ENCODE results near the gene PRR5. TPM values are rescaled to one million over a fixed set of nuclear protein-coding genes. Genes with fewer than 3 reads are reported as not detected.

Gene PRR5
- total RNA-seq, 2 donors from 2014 or later = 15.7 to 29.2 TPM

DNA sequence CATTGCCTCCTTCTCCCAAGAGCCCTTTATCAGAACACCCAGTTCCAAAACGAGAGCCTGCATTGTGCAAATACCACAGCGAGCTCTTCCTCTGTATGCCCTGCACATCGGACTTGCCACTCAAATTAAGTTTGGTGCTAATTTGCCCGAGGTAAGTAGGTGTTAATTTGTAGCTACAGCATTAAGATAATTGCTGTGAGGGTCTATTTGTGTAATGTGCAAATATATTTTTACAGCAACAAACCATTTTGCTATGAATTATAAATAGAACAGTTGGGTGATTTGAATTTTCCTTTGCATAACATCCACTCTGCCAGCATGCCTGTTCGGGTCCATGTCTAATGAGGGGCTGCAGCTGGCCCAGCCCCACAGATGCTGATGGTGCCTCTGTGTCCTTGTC, 58.5 kb downstream of the PRR5 start:
- no peak for DNase-seq (ENCODE audit: low spot score)
- Mint-ChIP-seq H3K27ac (no peak overlapping the region), H3K4me3 (no peak overlapping the region), H3K4me1 (ENCODE audit: low read depth in 2 of 2) (no peaks in the 10 kb centered on the region), H3K36me3 (no peaks in the 10 kb centered on the region), H3K9me3 (no peaks in the 10 kb centered on the region), H3K27me3 (no peaks in the 10 kb centered on the region)
- no peak for ATAC-seq

DNA sequence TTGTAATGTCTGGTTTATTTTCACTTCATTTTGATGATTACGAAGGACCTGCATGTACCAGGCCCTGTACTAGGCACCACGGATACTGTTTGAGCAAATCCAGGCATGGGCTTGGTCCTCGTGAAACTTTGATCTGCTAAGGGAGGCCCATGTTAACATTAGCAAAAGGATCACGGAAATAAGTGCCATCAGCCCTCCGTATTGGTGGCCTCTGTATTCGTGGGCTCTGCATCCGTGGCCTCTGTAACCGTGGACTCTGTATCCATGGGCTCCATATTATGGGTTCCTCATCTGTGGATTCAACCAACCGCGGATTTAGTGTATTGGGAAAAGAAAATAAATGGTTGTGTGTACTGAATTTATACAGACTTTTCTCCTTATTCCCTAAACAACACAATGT, 59.0 kb downstream of the PRR5 start:
- ATAC-seq (no peak), DNase-seq (ENCODE audit: low spot score) (no peak)
- Mint-ChIP-seq H3K4me1 (ENCODE audit: low read depth in 2 of 2) (no peaks in the 10 kb centered on the region), H3K27ac (no peak overlapping the region), H3K4me3 (no peak overlapping the region), H3K9me3 (no peaks in the 10 kb centered on the region), H3K27me3 (no peaks in the 10 kb centered on the region), H3K36me3 (no peaks in the 10 kb centered on the region)

DNA sequence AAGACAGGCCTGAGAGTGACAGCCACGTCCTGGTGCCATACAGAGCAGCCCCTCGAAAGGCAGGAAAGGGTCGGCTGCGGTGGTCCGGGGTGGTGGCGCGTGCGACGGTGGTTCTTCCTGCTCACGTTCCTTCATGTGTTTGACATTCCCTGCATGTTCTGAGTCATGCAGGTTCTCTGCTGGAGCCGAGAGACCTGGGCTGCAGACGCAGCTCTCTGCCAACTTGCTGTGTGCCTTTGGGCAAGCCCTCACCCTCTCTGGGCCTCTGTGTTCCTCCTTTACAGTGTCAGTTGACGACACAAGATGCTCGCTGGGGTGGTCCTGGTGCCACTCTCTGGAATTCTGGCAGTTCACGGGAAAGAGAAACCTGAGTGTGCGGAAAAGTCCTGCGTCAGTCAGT, 62.4 kb downstream of the PRR5 start:
- ATAC-seq (no peak), DNase-seq (ENCODE audit: low spot score) (peak; percentile 42)
- no peaks in the 10 kb centered on the region for H3K36me3 Mint-ChIP-seq
- H3K9me3 Mint-ChIP-seq = no peaks in the 10 kb centered on the region
- no peak overlapping the region for H3K4me3 Mint-ChIP-seq
- no peak overlapping the region for H3K27ac Mint-ChIP-seq
- no peaks in the 10 kb centered on the region for H3K4me1 Mint-ChIP-seq (ENCODE audit: low read depth in 2 of 2)
- no peaks in the 10 kb centered on the region for H3K27me3 Mint-ChIP-seq

DNA sequence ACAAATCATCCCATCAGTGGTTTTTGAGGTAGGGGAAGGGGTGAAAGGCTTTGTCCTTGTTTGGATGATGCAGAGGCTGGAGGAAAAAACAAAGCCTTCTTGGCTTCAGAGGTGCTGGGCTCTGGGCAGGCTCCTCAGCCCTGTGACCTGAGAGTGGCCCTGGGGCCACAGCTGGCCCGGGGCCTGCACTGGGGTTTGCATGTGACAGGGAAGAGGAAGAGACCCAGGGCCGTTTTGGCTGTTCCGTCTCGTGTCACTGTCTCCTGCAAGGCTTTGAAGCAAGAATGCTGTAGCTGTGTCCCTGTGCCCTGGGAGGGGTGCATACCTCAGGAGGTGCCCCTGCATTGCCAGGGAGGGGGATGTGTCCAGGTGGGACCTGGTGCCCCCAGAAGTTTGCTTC, 63.0 kb downstream of the PRR5 start:
- no peaks in the 10 kb centered on the region for H3K36me3 Mint-ChIP-seq
- no peaks in the 10 kb centered on the region for H3K27me3 Mint-ChIP-seq
- ATAC-seq (no peak), DNase-seq (ENCODE audit: low spot score) (no peak)
- no peaks in the 10 kb centered on the region for H3K9me3 Mint-ChIP-seq
- no peaks in the 10 kb centered on the region for H3K4me1 Mint-ChIP-seq (ENCODE audit: low read depth in 2 of 2)
- no peak overlapping the region for H3K27ac Mint-ChIP-seq
- H3K4me3 Mint-ChIP-seq = no peak overlapping the region

DNA sequence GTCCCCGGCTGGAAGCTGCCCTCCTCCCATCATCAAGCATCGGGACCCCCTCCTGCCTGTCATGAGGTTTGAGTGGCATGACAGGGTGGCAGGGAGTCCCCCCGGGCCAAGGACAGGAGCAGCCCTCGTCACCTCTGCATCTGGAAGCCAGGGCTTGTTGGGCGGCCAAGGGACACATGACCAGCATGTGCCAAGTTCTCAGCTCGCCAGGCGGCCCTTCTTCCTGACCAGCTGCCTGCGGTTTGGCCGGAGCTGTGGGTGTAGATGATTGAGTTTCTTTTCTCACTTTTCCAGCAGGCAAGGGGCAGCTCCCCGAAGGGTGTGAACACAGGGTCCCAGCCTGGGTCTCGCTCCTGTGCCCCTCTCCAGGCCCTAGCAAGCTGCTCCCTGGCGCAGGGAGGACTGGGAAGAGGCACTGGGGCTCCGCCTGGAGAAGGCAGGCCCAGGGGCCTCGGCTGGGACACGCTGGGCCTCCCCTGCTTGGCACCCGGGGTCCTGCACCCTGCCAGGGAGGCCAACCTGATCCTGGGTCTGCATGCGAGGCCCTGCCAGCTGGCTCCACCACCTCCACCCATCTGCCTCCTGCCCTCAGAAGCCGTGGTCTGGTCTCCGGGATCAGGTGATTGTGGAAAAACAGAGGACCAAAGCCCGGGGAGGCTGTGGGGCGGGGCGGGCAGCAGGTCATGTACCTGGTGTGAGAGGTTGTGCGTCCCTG, 63.7 kb downstream of the PRR5 start:
- DNase-seq (ENCODE audit: low spot score) = no peak
- no peaks in the 10 kb centered on the region for H3K27me3 Mint-ChIP-seq
- H3K27ac Mint-ChIP-seq = no peak overlapping the region
- H3K36me3 Mint-ChIP-seq = no peaks in the 10 kb centered on the region
- H3K4me3 Mint-ChIP-seq = no peak overlapping the region
- H3K9me3 Mint-ChIP-seq = no peaks in the 10 kb centered on the region
- no peak for ATAC-seq
- no peaks in the 10 kb centered on the region for H3K4me1 Mint-ChIP-seq (ENCODE audit: low read depth in 2 of 2)

DNA sequence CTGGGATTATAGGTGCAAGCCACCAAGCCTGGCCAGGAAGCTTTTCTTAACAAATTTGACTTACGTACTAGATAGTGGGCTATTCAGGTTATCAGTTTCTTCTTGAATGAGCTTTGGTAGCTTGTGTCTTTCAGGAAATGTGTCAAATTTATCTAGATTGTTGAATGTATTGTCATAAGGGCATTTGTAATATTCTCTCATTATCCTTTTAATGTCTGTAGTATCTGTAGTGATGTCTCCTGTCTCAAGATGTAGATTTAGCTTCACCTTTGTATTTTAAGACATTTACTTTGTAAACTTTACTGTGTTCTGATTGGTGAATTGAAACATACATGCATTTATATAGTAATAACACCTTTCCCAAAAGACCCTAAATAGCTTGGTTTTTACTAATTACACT, 71.1 kb downstream of the PRR5 start:
- no peak for DNase-seq (ENCODE audit: low spot score)
- ATAC-seq = no peak
- Mint-ChIP-seq H3K27me3 (no peaks in the 10 kb centered on the region), H3K4me1 (ENCODE audit: low read depth in 2 of 2) (no peaks in the 10 kb centered on the region), H3K36me3 (peaks cover 7% of the 10 kb centered on the region), H3K9me3 (no peaks in the 10 kb centered on the region), H3K4me3 (no peak overlapping the region), H3K27ac (no peak overlapping the region)

DNA sequence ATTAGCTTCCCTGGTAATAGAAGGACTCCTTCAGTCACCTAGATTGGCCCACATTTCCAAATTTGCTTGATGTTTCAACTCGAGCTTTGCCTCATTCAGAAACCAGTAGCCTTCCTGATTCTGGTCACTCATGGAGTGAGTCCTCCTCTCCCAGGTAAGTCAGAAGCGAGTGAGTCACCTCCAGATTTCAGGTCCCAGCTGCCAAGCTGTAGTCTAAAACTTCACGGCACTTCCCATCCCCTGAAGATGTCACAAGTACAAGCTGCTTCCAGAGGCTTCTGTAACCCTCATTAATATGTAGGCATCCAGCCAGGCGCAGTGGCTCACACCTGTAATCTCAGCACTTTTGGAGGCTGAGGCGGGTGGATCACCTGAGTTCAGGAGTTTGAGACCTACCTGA, 73.9 kb downstream of the PRR5 start:
- Mint-ChIP-seq H3K27me3 (no peaks in the 10 kb centered on the region), H3K4me1 (ENCODE audit: low read depth in 2 of 2) (no peaks in the 10 kb centered on the region), H3K36me3 (peaks cover 7% of the 10 kb centered on the region), H3K27ac (no peak overlapping the region), H3K9me3 (no peaks in the 10 kb centered on the region), H3K4me3 (no peak overlapping the region)
- no peak for ATAC-seq
- DNase-seq (ENCODE audit: low spot score) = no peak

DNA sequence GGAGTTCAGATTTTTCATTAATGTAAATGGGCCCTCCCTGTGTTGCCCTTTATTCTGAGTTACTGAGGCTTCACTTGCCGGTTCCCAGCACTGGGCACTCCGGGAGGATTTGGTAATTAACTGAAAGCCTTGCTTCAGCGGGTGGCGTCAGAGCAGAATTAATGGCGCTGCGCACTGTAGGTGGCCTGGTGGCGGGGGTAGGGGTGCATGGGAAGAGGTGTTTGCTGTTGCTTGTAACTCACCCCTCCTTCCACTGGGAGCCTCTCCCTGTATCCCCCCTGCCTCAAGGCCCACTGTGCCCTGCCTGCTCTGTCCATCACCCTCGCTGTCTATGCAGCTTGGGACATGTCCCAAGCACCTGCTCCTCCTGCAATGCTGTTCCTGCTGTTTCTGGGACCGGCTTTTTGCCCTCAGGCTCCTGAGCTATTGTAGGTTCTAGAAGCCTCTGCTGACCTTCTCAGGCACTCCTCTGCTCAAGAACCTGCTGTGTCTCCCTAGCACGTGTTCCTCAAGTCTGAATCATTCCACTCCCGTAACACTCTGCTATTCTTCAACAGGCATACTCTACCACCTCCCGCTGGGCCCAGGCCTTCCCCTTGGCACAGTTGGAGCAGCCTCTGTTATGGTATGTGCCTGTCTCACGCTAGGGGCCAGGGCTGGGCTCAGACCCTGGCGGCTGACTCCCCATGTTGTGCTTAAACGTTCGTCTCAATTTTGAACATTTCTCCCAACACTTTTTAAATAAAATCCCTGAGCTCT, 74.8 kb downstream of the PRR5 start:
- no peaks in the 10 kb centered on the region for H3K4me1 Mint-ChIP-seq (ENCODE audit: low read depth in 2 of 2)
- no peaks in the 10 kb centered on the region for H3K9me3 Mint-ChIP-seq
- no peaks in the 10 kb centered on the region for H3K27me3 Mint-ChIP-seq
- DNase-seq (ENCODE audit: low spot score) (no peak), ATAC-seq (no peak)
- peaks cover 7% of the 10 kb centered on the region for H3K36me3 Mint-ChIP-seq
- no peak overlapping the region for H3K27ac Mint-ChIP-seq
- H3K4me3 Mint-ChIP-seq = no peak overlapping the region

DNA sequence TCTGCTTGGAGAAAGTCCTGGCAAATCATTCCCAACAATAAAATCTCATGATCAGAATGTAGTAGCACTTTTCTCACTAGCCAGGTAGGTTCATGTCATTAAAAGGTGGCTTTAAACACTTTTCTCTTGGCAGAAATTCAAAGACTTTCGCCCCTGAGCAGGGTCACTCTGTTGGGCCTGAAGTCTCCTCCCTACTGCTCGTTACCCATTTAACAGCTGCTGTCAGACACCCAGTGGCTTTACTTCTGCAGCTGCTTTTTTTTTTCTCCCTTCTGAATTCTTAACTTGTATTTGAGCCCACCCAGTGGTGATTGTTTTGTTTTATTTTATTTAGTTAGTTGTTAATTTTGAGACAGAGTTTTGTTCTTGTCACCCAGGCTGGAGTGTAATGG, 75.4 kb downstream of the PRR5 start:
- no peak for ATAC-seq

DNA sequence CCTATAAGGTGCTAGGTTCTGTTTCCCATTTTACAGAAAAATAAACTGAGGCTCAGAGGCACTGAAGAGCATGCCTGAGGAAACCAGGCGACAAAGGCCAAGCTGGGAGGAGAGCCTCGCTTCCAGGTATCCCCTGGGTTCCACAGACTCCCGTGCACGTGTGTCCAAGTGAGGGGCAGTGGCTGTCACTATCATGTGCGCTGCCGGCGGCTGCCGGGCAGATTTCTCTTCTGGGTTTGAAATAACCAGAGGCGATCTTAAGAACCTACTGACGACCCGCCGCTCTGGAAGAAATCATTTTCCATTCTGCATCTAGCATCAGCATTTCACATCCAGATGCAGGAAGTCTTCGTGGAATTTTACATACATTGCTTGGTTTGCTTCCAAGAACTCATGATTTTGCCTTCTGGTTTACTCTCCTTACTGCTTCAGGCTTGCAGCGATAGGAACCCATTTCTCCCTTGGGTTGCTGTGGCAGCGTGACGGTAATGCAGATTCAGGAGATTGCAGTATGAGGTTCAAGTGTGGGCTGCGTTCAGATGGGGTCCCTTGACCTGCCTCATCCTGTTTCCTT, 79.0 kb downstream of the PRR5 start:
- H3K9me3 Mint-ChIP-seq = no peaks in the 10 kb centered on the region
- H3K27ac Mint-ChIP-seq = no peak overlapping the region
- H3K27me3 Mint-ChIP-seq = no peaks in the 10 kb centered on the region
- H3K4me3 Mint-ChIP-seq = no peak overlapping the region
- H3K36me3 Mint-ChIP-seq = no peaks in the 10 kb centered on the region
- DNase-seq (ENCODE audit: low spot score) = no peak
- no peaks in the 10 kb centered on the region for H3K4me1 Mint-ChIP-seq (ENCODE audit: low read depth in 2 of 2)
- no peak for ATAC-seq

More for the DNA sequence above, 75.4 kb downstream of the PRR5 start:
- Mint-ChIP-seq H3K9me3 (no peaks in the 10 kb centered on the region), H3K36me3 (peaks cover 7% of the 10 kb centered on the region), H3K4me3 (no peak overlapping the region), H3K27ac (no peak overlapping the region), H3K4me1 (ENCODE audit: low read depth in 2 of 2) (no peaks in the 10 kb centered on the region), H3K27me3 (no peaks in the 10 kb centered on the region)
- no peak for DNase-seq (ENCODE audit: low spot score)

DNA sequence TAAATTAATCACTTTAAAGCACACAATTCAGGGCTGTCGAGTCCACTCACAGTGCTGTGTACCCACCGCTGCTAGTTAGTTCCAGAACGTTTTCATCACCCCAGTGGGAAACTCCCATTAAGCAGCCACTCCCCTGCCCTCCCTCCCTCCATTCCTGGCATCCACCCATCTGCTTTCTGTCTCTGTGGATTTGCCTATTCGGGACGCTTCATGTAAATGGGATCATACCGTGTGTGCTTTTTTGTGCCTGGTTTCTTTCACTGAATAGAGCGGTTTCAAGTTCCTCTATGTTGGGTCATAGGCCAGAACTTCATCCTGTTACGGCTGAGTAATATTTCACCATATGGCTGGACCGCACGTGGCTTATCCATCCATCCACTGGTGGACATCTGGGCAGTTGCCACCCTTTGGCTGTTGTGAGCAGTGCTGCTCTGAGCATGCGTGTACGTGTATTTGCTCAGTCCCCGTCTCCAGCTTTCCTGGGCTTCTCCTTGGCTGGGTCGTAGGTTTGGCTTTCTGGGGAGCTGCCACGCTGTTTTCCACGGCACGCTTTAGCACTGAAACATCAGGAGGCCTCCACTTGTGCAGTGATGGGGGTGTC, 80.5 kb downstream of the PRR5 start:
- ATAC-seq (no peak), DNase-seq (ENCODE audit: low spot score) (peak; percentile 8)
- Mint-ChIP-seq H3K9me3 (no peaks in the 10 kb centered on the region), H3K27ac (no peak overlapping the region), H3K4me1 (ENCODE audit: low read depth in 2 of 2) (no peaks in the 10 kb centered on the region), H3K36me3 (no peaks in the 10 kb centered on the region), H3K27me3 (no peaks in the 10 kb centered on the region), H3K4me3 (no peak overlapping the region)

DNA sequence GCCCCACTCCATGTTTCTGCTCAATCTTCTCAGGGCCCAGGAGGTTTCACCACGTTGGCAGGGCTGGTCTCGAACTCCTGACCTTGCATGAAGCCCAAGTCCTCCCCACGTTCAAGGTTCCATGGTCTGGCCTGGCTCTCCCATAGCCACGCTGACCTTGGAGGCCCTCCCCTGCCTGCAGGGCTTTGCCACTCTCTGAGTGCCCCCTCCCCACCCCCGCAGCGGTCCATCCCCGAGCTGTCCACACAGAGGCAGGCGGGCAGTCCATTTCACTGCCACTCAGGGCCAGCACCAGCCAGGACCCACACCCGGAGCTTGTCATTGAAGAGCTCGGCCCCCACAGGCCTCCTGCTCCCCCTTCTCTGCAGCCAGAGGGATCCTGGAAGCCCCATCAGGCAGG, 81.1 kb downstream of the PRR5 start:
- Mint-ChIP-seq H3K27ac (no peak overlapping the region), H3K4me1 (ENCODE audit: low read depth in 2 of 2) (no peaks in the 10 kb centered on the region), H3K36me3 (no peaks in the 10 kb centered on the region), H3K27me3 (no peaks in the 10 kb centered on the region), H3K4me3 (no peak overlapping the region), H3K9me3 (no peaks in the 10 kb centered on the region)
- ATAC-seq (peak in 1 of 2 donors; percentile 48), DNase-seq (ENCODE audit: low spot score) (peak; percentile 25)

DNA sequence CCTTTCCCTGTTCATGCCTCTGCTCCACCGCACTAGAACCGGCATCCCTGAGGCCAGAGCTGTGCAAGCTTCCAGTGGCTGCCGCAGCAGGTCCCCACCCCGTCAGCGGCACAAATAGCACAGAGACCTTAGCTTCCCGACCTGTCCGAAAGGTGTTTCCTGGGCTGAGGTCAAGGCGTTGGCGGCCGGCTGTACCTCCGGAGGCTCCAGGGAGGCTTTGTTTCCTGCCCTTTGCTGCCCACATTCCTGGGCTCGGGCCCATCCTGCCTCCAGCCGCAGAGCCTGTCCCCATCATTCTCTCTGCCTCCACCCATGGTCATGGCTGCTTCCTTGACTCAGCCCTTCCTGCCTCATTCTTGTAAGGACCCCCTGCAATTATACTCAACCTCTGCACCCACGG, 81.6 kb downstream of the PRR5 start:
- H3K9me3 Mint-ChIP-seq = no peaks in the 10 kb centered on the region
- no peaks in the 10 kb centered on the region for H3K36me3 Mint-ChIP-seq
- H3K27me3 Mint-ChIP-seq = no peaks in the 10 kb centered on the region
- H3K4me3 Mint-ChIP-seq = no peak overlapping the region
- no peak for ATAC-seq
- H3K27ac Mint-ChIP-seq = no peak overlapping the region
- DNase-seq (ENCODE audit: low spot score) = no peak
- no peaks in the 10 kb centered on the region for H3K4me1 Mint-ChIP-seq (ENCODE audit: low read depth in 2 of 2)

DNA sequence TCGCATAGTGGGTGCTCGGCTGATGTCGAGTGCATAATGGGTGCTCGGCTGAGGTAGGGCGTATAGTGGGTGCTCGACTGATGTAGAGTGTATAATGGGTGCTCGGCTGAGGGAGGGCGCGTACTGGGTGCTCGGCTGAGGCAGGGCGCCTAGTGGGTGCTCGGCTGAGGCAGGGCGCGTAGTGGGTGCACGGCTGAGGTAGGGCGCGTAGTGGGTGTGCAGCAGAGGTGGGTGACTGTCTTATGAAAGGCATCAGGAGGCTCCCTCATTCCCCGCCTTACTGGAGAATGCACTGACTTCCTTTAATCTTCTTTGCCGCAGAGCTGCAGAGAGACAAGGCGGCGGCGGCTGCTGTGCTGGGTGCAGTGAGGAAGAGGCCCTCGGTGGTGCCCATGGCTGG, 84.1 kb downstream of the PRR5 start:
- no peak overlapping the region for H3K4me3 Mint-ChIP-seq
- no peaks in the 10 kb centered on the region for H3K36me3 Mint-ChIP-seq
- no peak overlapping the region for H3K27ac Mint-ChIP-seq
- DNase-seq (ENCODE audit: low spot score) (no peak), ATAC-seq (no peak)
- H3K27me3 Mint-ChIP-seq = no peaks in the 10 kb centered on the region
- no peaks in the 10 kb centered on the region for H3K4me1 Mint-ChIP-seq (ENCODE audit: low read depth in 2 of 2)
- no peaks in the 10 kb centered on the region for H3K9me3 Mint-ChIP-seq
